Transverse colon (tissue), 4 donors: ENCODE results near the gene USP34.

ENCODE experiments used
- CTCF ChIP-seq, 5 experiments: fragments of 200-600 bp in 3 of 5; fragments of 450-650 bp in 2 of 5; sonication (generic) in 3 of 5; IDR thresholded peaks; 1 replicate in 2 of 5; 2 replicates in 3 of 5; pipeline ENCODE4 v1.5.1; 2016 to 2017; ENCODE audit warnings: antibody characterized with exemption in 5 of 5, inconsistent platforms in 3 of 5, mild to moderate bottlenecking in 2 of 5, moderate library complexity in 1 of 5
- EP300 ChIP-seq: sonication (generic); formaldehyde crosslinking; IDR thresholded peaks from one replicate; pipeline ENCODE4 v1.6.1; 2017; ENCODE audit warnings: antibody characterized with exemption, low read depth
- POLR2A ChIP-seq: fragments of 450-650 bp; IDR thresholded peaks from one replicate; pipeline ENCODE4 v1.6.1; 2016; ENCODE audit warnings: antibody characterized with exemption, mild to moderate bottlenecking, moderate library complexity
- POLR2AphosphoS5 ChIP-seq, 3 donors: sonication (generic); formaldehyde crosslinking; IDR thresholded peaks; one replicate each; pipeline ENCODE4 v1.6.1; 2016; ENCODE audit warnings: antibody characterized with exemption in 3 of 3

GRCh38 chr2:61362873-61363272, 108.0 kb downstream of the USP34 start:
- TF ChIP-seq CTCF (IDR thresholded peaks at IDR 0.05), result no peak
- TF ChIP-seq EP300, result no peak
- TF ChIP-seq POLR2A, result no peak
- TF ChIP-seq POLR2AphosphoS5 (IDR thresholded peaks at IDR 0.05), result no peak
